WTC11 (cell line): ENCODE measurements around the gene GOLGA8A.

Source experiments
- ATF1 ChIP-seq: sonication (generic); formaldehyde crosslinking; IDR thresholded peaks from 2 replicates; pipeline ENCODE4 v1.8.1; 2023; ENCODE audit warnings: mild to moderate bottlenecking, moderate library complexity, missing genetic modification reagents
- ATF3 ChIP-seq: sonication (generic); formaldehyde crosslinking; conservative IDR thresholded peaks from 2 replicates; pipeline ENCODE4 v1.8.1; 2022; ENCODE audit warnings: mild to moderate bottlenecking, missing genetic modification reagents
- CBFB ChIP-seq: sonication (generic); formaldehyde crosslinking; IDR thresholded peaks from 2 replicates; pipeline ENCODE4 v1.8.1; 2022; ENCODE audit warnings: mild to moderate bottlenecking, low read depth, missing genetic modification reagents
- CREB1 ChIP-seq: sonication (generic); formaldehyde crosslinking; IDR thresholded peaks from 2 replicates; pipeline ENCODE4 v1.8.0; 2023; ENCODE audit warnings: mild to moderate bottlenecking, missing genetic modification reagents
- ETV6 ChIP-seq: sonication (generic); formaldehyde crosslinking; IDR thresholded peaks from 2 replicates; pipeline ENCODE4 v1.8.1; 2022; ENCODE audit warnings: mild to moderate bottlenecking, missing genetic modification reagents
- FOXJ3 ChIP-seq: sonication (generic); formaldehyde crosslinking; IDR thresholded peaks from 2 replicates; pipeline ENCODE4 v1.9.0; 2021; ENCODE audit warnings: missing genetic modification reagents, mild to moderate bottlenecking, borderline replicate concordance
- MAX ChIP-seq: sonication (generic); formaldehyde crosslinking; IDR thresholded peaks from 2 replicates; pipeline ENCODE4 v1.8.0; 2022; ENCODE audit warnings: mild to moderate bottlenecking, missing genetic modification reagents
- SP1 ChIP-seq: sonication (generic); formaldehyde crosslinking; conservative IDR thresholded peaks from 2 replicates; pipeline ENCODE4 v1.8.1; 2022; ENCODE audit warnings: missing genetic modification reagents
- TCF7 ChIP-seq: sonication (generic); formaldehyde crosslinking; IDR thresholded peaks from 2 replicates; pipeline ENCODE4 v1.8.0; 2022; ENCODE audit warnings: mild to moderate bottlenecking, low read depth, missing genetic modification reagents, moderate library complexity
- ZBTB21 ChIP-seq: sonication (generic); formaldehyde crosslinking; IDR thresholded peaks from 2 replicates; pipeline ENCODE4 v1.8.1; 2023; ENCODE audit warnings: mild to moderate bottlenecking, missing genetic modification reagents, borderline replicate concordance
- ZNF281 ChIP-seq: sonication (generic); formaldehyde crosslinking; IDR thresholded peaks from 2 replicates; pipeline ENCODE4 v1.8.0; 2023; ENCODE audit warnings: mild to moderate bottlenecking, missing genetic modification reagents
- TF ChIP-seq, protein P1 (sequence below): fragments of 200-600 bp; IDR thresholded peaks from 2 replicates; pipeline ENCODE4 v1.8.0; 2022; ENCODE audit warnings: antibody characterized with exemption
- TF ChIP-seq, protein P2 (sequence below): sonication (generic); formaldehyde crosslinking; IDR thresholded peaks from 2 replicates; pipeline ENCODE4 v1.8.1; 2023; ENCODE audit warnings: mild to moderate bottlenecking, missing genetic modification reagents, moderate library complexity
- TF ChIP-seq, protein P3 (sequence below): fragments of 250-450 bp; sonication (Bioruptor Pico); IDR thresholded peaks from 2 replicates; pipeline ENCODE4 v1.9.0; 2021; ENCODE audit warnings: mild to moderate bottlenecking

- no peak for TF ChIP-seq MAX (CRISPR knock-in tag)
- TF ChIP-seq, protein P1, sequence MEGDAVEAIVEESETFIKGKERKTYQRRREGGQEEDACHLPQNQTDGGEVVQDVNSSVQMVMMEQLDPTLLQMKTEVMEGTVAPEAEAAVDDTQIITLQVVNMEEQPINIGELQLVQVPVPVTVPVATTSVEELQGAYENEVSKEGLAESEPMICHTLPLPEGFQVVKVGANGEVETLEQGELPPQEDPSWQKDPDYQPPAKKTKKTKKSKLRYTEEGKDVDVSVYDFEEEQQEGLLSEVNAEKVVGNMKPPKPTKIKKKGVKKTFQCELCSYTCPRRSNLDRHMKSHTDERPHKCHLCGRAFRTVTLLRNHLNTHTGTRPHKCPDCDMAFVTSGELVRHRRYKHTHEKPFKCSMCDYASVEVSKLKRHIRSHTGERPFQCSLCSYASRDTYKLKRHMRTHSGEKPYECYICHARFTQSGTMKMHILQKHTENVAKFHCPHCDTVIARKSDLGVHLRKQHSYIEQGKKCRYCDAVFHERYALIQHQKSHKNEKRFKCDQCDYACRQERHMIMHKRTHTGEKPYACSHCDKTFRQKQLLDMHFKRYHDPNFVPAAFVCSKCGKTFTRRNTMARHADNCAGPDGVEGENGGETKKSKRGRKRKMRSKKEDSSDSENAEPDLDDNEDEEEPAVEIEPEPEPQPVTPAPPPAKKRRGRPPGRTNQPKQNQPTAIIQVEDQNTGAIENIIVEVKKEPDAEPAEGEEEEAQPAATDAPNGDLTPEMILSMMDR = no peak
- no peak for TF ChIP-seq ATF1 (CRISPR knock-in tag)
- TF ChIP-seq, protein P2, sequence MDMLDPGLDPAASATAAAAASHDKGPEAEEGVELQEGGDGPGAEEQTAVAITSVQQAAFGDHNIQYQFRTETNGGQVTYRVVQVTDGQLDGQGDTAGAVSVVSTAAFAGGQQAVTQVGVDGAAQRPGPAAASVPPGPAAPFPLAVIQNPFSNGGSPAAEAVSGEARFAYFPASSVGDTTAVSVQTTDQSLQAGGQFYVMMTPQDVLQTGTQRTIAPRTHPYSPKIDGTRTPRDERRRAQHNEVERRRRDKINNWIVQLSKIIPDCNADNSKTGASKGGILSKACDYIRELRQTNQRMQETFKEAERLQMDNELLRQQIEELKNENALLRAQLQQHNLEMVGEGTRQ (CRISPR knock-in tag) = no peak
- no peak for TF ChIP-seq SP1 (CRISPR knock-in tag)
- TF ChIP-seq ATF3 (CRISPR knock-in tag) = no peak
- TF ChIP-seq FOXJ3 (CRISPR knock-in tag) = no peak
- TF ChIP-seq ZBTB21 (CRISPR knock-in tag) = no peak
- TF ChIP-seq ETV6 (CRISPR knock-in tag) = no peak
- no peak for TF ChIP-seq CBFB (CRISPR knock-in tag)
- TF ChIP-seq, protein P3, sequence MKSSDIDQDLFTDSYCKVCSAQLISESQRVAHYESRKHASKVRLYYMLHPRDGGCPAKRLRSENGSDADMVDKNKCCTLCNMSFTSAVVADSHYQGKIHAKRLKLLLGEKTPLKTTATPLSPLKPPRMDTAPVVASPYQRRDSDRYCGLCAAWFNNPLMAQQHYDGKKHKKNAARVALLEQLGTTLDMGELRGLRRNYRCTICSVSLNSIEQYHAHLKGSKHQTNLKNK = no peak
- TF ChIP-seq CREB1 (CRISPR knock-in tag) = no peak
- TF ChIP-seq ZNF281 (CRISPR knock-in tag) = no peak
- no peak for TF ChIP-seq TCF7 (CRISPR knock-in tag)
These were observed 36.2 kb upstream of the GOLGA8A start for GRCh38 chr15:34473840-34474239.
